ENCODE data around the gene SUB1. TPM values are rescaled to one million over a fixed set of nuclear protein-coding genes. Genes with fewer than 3 reads are reported as not detected.
"Not testable (repeated sequence)": the region's sequence is repeated elsewhere in the genome, so short reads cannot be mapped to it uniquely, and the experiment has no call there.

The SUB1 gene
- total RNA-seq, 1 experiment from 2014 or later: 204 TPM

GRCh38 chr5:32552936-32553335 lies 32.4 kb upstream of the SUB1 start:
- TF ChIP-seq SIN3A (IDR thresholded peaks at IDR 0.05; ENCODE audit: borderline replicate concordance, insufficient read depth, low read depth, low read length) (no peak), REST (IDR thresholded peaks at IDR 0.05; ENCODE audit: insufficient read depth in 1 of 2, low read depth in 2 of 2, low read length in 1 of 2) (no peak), CTCF (IDR thresholded peaks at IDR 0.05) (no peak), POLR2AphosphoS5 (IDR thresholded peaks at IDR 0.05; ENCODE audit: low read depth, low read length) (no peak), TCF7L2 (IDR thresholded peaks at IDR 0.05; ENCODE audit: low read depth, low read length) (no peak)
- CTCF ChIA-PET: no interaction called here
- no peak overlapping the region for H3K27ac ChIP-seq (ENCODE audit: low read length)
- no peaks in the 10 kb centered on the region for H3K36me3 ChIP-seq (ENCODE audit: control insufficient read depth, insufficient read depth, low read length)
- ATAC-seq: no peak
- BruUV-seq (replicated peaks): no TSS peak
- no peaks in the 10 kb centered on the region for H3K4me1 ChIP-seq (ENCODE audit: control insufficient read depth, insufficient read depth, low read length)
- no peak overlapping the region for H3K4me3 ChIP-seq (ENCODE audit: low read depth in 2 of 2, low read length in 2 of 2)
- intact Hi-C loops (cut with micrococcal nuclease; ENCODE audit: unreplicated experiment): no loop called here
- no peak for DNase-seq (ENCODE audit: low read depth, low spot score)
- in situ Hi-C loops (cut with HindIII; ENCODE audit: low pct_unique_long_range_greater_than_20kb, low sequenced_read_pairs): no loop called here
- POLR2A ChIA-PET: no interaction called here
- H3K27me3 ChIP-seq (ENCODE audit: control insufficient read depth, insufficient read depth, low read length): no peaks in the 10 kb centered on the region
- H3K9me3 ChIP-seq (ENCODE audit: control insufficient read depth, insufficient read depth, low read depth, low read length): no peaks in the 10 kb centered on the region

DNA sequence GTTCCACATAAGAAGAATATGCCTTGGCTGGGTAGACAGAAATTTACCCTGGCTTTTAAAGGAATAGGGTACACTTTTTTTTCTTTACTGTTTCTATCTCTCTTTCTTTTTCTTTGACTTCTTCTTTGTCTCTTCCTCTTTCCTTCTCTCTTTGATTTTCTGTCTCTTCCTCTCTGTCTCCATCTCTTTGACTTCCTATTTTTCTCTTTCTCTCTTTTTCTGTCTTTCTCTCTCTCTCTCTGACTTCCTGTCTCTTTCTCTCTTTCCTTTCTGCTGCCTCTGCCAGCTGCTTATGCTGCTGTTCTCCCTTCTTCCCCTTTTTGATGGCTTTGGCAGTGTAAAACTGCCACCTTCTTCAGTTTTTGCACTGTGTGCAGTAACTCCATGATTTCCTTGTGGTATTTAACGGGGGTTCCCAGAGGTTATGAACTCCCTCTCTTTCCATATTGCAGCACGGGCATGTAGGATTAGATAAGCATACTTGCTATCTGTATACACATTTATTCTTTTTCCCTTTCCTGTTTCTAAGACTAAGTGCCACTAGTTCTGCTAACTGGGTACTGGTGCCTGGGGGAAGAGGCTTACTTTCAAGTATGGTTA lies 31.1 kb upstream of the SUB1 start:
- ATAC-seq; BruUV-seq (replicated peaks); H3K4me1 ChIP-seq (ENCODE audit: control insufficient read depth, insufficient read depth, low read length); in situ Hi-C loops (cut with HindIII; ENCODE audit: low pct_unique_long_range_greater_than_20kb, low sequenced_read_pairs); CTCF ChIA-PET; H3K4me3 ChIP-seq (ENCODE audit: low read depth in 2 of 2, low read length in 2 of 2); H3K27ac ChIP-seq (ENCODE audit: low read length); H3K36me3 ChIP-seq (ENCODE audit: control insufficient read depth, insufficient read depth, low read length); POLR2A ChIA-PET; DNase-seq (ENCODE audit: low read depth, low spot score); intact Hi-C loops (cut with micrococcal nuclease; ENCODE audit: unreplicated experiment); H3K27me3 ChIP-seq (ENCODE audit: control insufficient read depth, insufficient read depth, low read length); H3K9me3 ChIP-seq (ENCODE audit: control insufficient read depth, insufficient read depth, low read depth, low read length): not testable (repeated sequence)

DNA sequence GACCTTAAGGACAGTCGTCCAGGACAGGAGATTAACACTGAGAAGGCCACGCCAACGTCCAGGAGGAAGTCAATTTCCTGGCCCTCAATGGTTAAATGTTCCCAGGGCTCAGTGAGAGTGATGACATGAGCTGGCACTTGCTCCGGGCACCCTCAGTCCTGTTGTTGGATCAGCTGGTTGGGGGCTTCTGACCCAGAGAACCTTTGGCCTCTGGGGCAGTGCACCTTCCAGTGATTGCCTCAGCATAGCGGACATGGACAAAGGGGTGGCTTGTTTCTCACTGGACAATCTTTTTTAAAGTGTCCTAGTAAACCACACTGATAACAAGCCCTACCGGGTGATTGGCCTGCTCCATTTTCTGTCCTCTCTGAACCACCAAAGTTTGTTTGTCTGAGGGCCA lies 28.8 kb upstream of the SUB1 start:
- H3K36me3 ChIP-seq (ENCODE audit: control insufficient read depth, insufficient read depth, low read length); BruUV-seq (replicated peaks); H3K27me3 ChIP-seq (ENCODE audit: control insufficient read depth, insufficient read depth, low read length); DNase-seq (ENCODE audit: low read depth, low spot score); ATAC-seq; intact Hi-C loops (cut with micrococcal nuclease; ENCODE audit: unreplicated experiment); H3K4me1 ChIP-seq (ENCODE audit: control insufficient read depth, insufficient read depth, low read length); in situ Hi-C loops (cut with HindIII; ENCODE audit: low pct_unique_long_range_greater_than_20kb, low sequenced_read_pairs); POLR2A ChIA-PET; H3K27ac ChIP-seq (ENCODE audit: low read length); H3K9me3 ChIP-seq (ENCODE audit: control insufficient read depth, insufficient read depth, low read depth, low read length); CTCF ChIA-PET; H3K4me3 ChIP-seq (ENCODE audit: low read depth in 2 of 2, low read length in 2 of 2): not testable (repeated sequence)
